Stomach (tissue), 9 donors: ENCODE results near the gene ATP6AP2. TPM values are rescaled to one million over a fixed set of nuclear protein-coding genes. Genes with fewer than 3 reads are reported as not detected.

ENCODE experiments used
- DNase-seq, 2 donors: peaks; one replicate each; pipeline versions ENCODE4 v3.0.0 to v3.0.0-alpha.2; 2013 to 2019
- H3K27ac ChIP-seq, 5 donors: fragments of 200-600 bp in 4 of 5; sonication (generic) in 4 of 5; one replicate each; pipeline ENCODE4 v1.5.1; 2013 to 2019; ENCODE audit warnings: mild to moderate bottlenecking in 1 of 5, moderate library complexity in 1 of 5
- H3K27me3 ChIP-seq, 3 donors: fragments of 200-600 bp; sonication (generic); one replicate each; pipeline ENCODE4 v1.5.1; 2017 to 2019; ENCODE audit warnings: mixed run types in 1 of 3
- H3K36me3 ChIP-seq, 4 donors: fragments of 200-600 bp; sonication (generic); 1 replicate in 3 of 4; 2 replicates in 1 of 4; pipeline ENCODE4 v1.5.1; 2016 to 2019
- H3K4me1 ChIP-seq, 4 donors: fragments of 200-600 bp; sonication (generic); one replicate each; pipeline ENCODE4 v1.5.1; 2016 to 2019
- H3K4me3 ChIP-seq, 4 donors: fragments of 200-600 bp; sonication (generic) in 3 of 4; one replicate each; pipeline ENCODE4 v1.5.1; 2016 to 2019; ENCODE audit warnings: mild to moderate bottlenecking in 1 of 4
- H3K9me3 ChIP-seq, 4 donors: fragments of 200-600 bp; sonication (generic); one replicate each; pipeline ENCODE4 v1.5.1; 2016 to 2019
- CTCF ChIP-seq, 7 experiments: fragments of 450-650 bp in 4 of 7; fragments of 200-600 bp in 3 of 7; sonication (generic) in 3 of 7; IDR thresholded peaks; one replicate each; pipeline ENCODE4 v1.5.1; 2016 to 2019; ENCODE audit warnings: antibody characterized with exemption in 7 of 7, control low read depth in 2 of 7, mild to moderate bottlenecking in 1 of 7
- EP300 ChIP-seq: sonication (generic); formaldehyde crosslinking; IDR thresholded peaks from one replicate; pipeline ENCODE4 v1.6.1; 2017; ENCODE audit warnings: antibody characterized with exemption
- POLR2A ChIP-seq, 4 donors: fragments of 450-650 bp; IDR thresholded peaks; one replicate each; pipeline ENCODE4 v1.6.1; 2016; ENCODE audit warnings: antibody characterized with exemption in 4 of 4, control low read depth in 2 of 4, mild to moderate bottlenecking in 1 of 4, moderate library complexity in 1 of 4
- POLR2AphosphoS5 ChIP-seq, 3 donors: sonication (generic); formaldehyde crosslinking; IDR thresholded peaks; one replicate each; pipeline ENCODE4 v1.6.1; 2016; ENCODE audit warnings: antibody characterized with exemption in 3 of 3
- WGBS, 5 donors: extraction: QIAGEN DNeasy Blood & Tissue Kit in 3 of 5; methylation state at CpG; one replicate each; pipeline versions ENCODE4 v1.1.5 to v1.1.7; 2013 to 2018; 5-methylcytosine and 5-hydroxymethylcytosine counted together
- intact Hi-C: fragments of 100-400 bp; cut with DNase I; formaldehyde crosslinking; loops from one replicate; pipeline ENCODE4 v1.15.1; 2023; ENCODE audit warnings: low total_unique reads
- polyA plus RNA-seq, 3 donors: library from polyadenylated mRNA; stranded (reverse); fragments of 200-250 nt; gene quantifications; one replicate each; pipeline ENCODE4 v1.2.3, GENCODE V29; 2013
- small RNA-seq, 4 donors: library from RNA; depleted of rRNA; stranded (forward); fragments of <200 nt; gene quantifications; one replicate each; pipeline ENCODE3, GENCODE V24; 2016
- total RNA-seq, 5 donors: library from RNA; depleted of rRNA; stranded (reverse); fragments of >200 nt; gene quantifications; one replicate each; pipeline versions ENCODE4 v1.1.0 to v1.2.3, GENCODE V29; 2014 to 2016
- donor health status: healthy with polysubstance abuse.
- donor health status: Bipolar disorder and iron deficiency.
- donor health status: healthy.

The ATP6AP2 gene
- total and polyA plus RNA-seq, 8 donors: 10.4 to 216 (median 58.9) TPM

GRCh38 chrX:40652664-40653063 lies 71.9 kb downstream of the ATP6AP2 start:
- peaks cover 0 to 5% (median 2%) of the 10 kb centered on the region in 4 donors for H3K4me1 ChIP-seq
- TF ChIP-seq CTCF (IDR thresholded peaks at IDR 0.05): no peak
- no peak for TF ChIP-seq EP300
- no peak for TF ChIP-seq POLR2A (IDR thresholded peaks at IDR 0.05)
- TF ChIP-seq POLR2AphosphoS5 (IDR thresholded peaks at IDR 0.05): no peak
- H3K36me3 ChIP-seq: peaks cover 0 to 33% (median 28%) of the 10 kb centered on the region in 4 donors
- peaks cover 0 to 5% (median 0%) of the 10 kb centered on the region in 3 donors for H3K27me3 ChIP-seq
- H3K27ac ChIP-seq: no peak overlapping the region
- WGBS, 5 donors: 56 to 93% (median 86%) methylated on average over 1 of the region's 1 CpG
- DNase-seq: no peak
- H3K4me3 ChIP-seq: no peak overlapping the region
- no peaks in the 10 kb centered on the region for H3K9me3 ChIP-seq
- intact Hi-C loops: loop anchor here (10.0 kb wide), 1 partner anchor 142 kb away; no protein-coding TSS in a partner anchor

GRCh38 chrX:40653535-40653934 lies 72.8 kb downstream of the ATP6AP2 start:
- Histone ChIP-seq H3K4me1 (no peaks in the 10 kb centered on the region), H3K36me3 (peaks cover 0 to 39% (median 36%) of the 10 kb centered on the region in 4 donors)
- TF ChIP-seq POLR2AphosphoS5 (IDR thresholded peaks at IDR 0.05) (no peak), CTCF (IDR thresholded peaks at IDR 0.05) (no peak), POLR2A (IDR thresholded peaks at IDR 0.05) (no peak), EP300 (no peak)

More at GRCh38 chrX:40653535-40653934, 72.8 kb downstream of the ATP6AP2 start:
- 50 to 80% (median 67%) methylated on average over 2 of the region's 2 CpGs for WGBS, 5 donors
- intact Hi-C loops: loop anchor here (10.0 kb wide), 1 partner anchor 141 kb away; no protein-coding TSS in a partner anchor
- peaks cover 0 to 5% (median 0%) of the 10 kb centered on the region in 3 donors for H3K27me3 ChIP-seq
- no peak for DNase-seq
- H3K27ac ChIP-seq: no peak overlapping the region
- H3K4me3 ChIP-seq: no peak overlapping the region
- no peaks in the 10 kb centered on the region for H3K9me3 ChIP-seq

Small RNA genes within 50 kb of the gene (small RNA-seq; reads per million reads assigned to genes)
- 0 reads per million in 4 donors for gene RNU7-164P

Other genes with a start within 250 kb of the ATP6AP2 start
- not detected for gene MPC1L, start 42.5 kb downstream of the ATP6AP2 start, total RNA-seq
- gene MPC1L, start 42.5 kb downstream of the ATP6AP2 start, polyA plus RNA-seq: not detected
- gene CXorf38, start 66.6 kb downstream of the ATP6AP2 start, total RNA-seq: 10 to 100 TPM in 3 of 5 donors, 1 to 10 TPM in 1, under 1 TPM in 1; 0.89 to 20.2 (median 14.8) TPM
- 1 to 10 TPM; 3.8 to 8.1 (median 4.4) TPM for gene CXorf38, start 66.6 kb downstream of the ATP6AP2 start, polyA plus RNA-seq
- 100 to 1,000 TPM in 1 of 5 donors, 10 to 100 TPM in 4; 36.8 to 107 (median 63.0) TPM for gene MED14, start 154.6 kb downstream of the ATP6AP2 start, total RNA-seq
- 10 to 100 TPM in 1 of 3 donors, 1 to 10 TPM in 2; 5.5 to 12.5 (median 7.0) TPM for gene MED14, start 154.6 kb downstream of the ATP6AP2 start, polyA plus RNA-seq